ENCODE measurements around the gene FKBP4. TPM values are rescaled to one million over a fixed set of nuclear protein-coding genes. Genes with fewer than 3 reads are reported as not detected.
"Not testable (repeated sequence)": the region's sequence is repeated elsewhere in the genome, so short reads cannot be mapped to it uniquely, and the experiment has no call there.

The FKBP4 gene, protein sequence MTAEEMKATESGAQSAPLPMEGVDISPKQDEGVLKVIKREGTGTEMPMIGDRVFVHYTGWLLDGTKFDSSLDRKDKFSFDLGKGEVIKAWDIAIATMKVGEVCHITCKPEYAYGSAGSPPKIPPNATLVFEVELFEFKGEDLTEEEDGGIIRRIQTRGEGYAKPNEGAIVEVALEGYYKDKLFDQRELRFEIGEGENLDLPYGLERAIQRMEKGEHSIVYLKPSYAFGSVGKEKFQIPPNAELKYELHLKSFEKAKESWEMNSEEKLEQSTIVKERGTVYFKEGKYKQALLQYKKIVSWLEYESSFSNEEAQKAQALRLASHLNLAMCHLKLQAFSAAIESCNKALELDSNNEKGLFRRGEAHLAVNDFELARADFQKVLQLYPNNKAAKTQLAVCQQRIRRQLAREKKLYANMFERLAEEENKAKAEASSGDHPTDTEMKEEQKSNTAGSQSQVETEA
- total RNA-seq (2014; rRNA removed; shearing (Covaris generic)) = 38.9 and 40.6 TPM in 2 replicates

DNA sequence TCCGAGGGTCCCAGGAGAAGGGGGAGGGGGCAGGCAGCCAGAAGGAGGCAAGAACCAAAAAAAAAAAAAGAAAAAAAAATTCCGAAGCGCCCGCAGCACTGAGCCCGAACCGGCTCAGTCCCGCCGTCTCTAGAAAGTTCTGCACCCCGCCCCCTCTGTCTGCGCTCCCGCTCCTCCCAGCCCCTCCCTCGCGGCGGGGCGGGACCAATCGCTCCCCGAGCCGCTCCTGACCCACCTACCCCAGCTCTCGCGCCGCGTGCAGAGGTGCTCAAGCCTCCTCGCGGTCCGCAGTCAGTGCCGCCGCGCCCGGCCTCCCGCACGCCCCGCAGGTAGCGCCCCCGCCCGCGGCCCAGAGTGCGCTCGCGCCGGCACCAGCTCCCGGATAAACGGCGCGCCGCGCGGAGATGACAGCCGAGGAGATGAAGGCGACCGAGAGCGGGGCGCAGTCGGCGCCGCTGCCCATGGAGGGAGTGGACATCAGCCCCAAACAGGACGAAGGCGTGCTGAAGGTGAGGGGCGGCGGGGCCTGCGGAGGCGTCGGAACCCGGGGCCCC, at the start of gene FKBP4:
Gene FKBP4 (plus strand): TSS at position 235 of the 554 bp plus-strand sequence. CDS start 170 bp downstream, at position 405.
- DNase-seq (ENCODE audit: low read depth) = peak; percentile 79

DNA sequence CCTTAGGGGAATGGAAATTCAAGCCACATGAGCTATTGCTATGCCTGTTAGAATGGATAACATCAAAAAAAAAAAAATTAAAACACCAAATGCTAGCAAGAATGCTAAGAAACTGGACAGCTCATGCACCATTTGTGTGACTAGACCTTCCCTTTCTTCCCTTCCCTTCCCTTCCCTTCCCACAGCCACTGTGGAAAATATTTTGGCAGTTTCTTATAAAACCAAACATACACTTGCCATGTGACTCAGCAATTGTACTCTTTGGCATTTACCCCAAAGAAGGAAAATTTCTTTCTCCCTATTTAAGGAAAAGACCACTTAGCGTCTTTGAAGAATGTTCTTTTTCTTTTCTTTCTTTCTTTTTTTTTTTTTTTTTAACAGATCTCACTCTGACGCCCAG, 49.1 kb upstream of the FKBP4 start:
- no peak for DNase-seq (ENCODE audit: low read depth)

DNA sequence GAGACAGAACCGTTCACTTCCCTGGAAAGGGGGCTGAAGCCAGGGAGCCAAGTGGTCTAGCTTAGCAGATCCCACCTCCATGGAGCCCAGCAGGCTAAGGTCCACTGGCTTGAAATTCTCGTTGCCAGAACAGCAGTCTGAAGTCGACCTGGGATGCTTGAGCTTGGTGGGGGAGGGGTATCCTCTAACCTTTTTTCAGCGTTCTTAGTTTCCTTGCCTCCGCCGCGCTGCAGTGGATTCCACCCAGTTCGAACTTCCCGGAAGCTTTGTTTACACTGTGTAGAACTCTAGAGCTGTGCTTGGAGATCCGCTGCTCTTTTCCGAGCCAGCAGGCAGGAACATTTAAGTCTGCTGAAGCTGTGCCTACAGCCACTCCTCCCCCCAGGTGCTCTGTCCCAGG, 45.2 kb upstream of the FKBP4 start:
- DNase-seq (ENCODE audit: low read depth) = no peak

DNA sequence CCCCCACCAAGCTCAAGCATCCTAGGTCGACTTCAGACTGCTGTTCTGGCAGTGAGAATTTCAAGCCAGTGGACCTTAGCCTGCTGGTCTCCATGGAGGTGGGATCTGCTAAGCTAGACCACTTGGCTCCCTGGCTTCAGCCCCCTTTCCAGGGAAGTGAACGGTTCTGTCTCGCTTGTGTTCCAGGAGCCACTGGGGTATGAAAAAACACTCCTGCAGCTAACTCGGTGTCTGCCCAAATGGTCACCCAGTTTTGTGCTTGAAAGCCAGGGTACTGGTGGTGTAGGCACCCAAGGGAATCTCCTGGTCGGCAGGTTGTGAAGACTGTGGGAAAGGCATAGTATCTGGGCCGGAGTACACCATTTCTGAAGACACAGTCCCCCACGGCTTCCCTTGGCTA, 44.6 kb upstream of the FKBP4 start:
- no peak for DNase-seq (ENCODE audit: low read depth)

DNA sequence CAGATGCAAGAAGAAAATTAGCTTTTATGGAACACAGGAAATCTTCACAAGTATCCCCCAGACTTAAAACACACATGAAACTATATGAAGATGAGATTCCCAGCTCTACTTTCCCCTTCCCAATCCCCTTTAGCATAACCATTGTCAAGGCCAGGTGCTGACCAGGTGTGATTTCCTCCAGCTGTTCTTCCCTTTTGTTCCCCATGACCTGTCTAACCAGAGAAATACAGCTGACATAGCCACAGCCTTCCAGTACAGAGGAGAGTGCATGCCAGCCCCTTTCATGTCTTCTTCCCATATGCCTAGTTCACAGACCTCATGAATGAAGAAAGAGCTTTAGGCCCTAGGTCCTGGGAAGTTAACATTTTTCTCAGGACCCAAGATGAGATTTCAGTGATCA, 43.5 kb upstream of the FKBP4 start:
- no peak for DNase-seq (ENCODE audit: low read depth)

DNA sequence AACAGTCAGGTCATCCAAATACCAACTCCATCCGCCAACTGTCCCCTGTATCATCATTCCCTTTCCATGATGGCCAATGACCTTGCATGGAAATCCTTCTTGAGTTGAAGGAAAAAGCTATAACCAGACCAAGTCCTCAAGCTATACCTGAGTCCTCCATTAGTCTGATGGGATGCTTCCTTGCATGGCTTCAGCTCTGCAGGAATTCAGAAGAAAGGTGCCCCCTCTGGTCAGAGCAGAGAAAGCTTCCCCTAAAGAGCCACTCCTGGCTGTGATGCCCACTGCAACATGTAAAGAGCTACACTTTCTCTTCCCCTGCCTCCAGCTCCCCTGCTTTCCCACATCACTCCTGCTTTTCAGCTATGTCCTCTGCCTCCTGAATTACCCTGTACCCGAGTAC, 43.1 kb upstream of the FKBP4 start:
- DNase-seq (ENCODE audit: low read depth) = no peak

DNA sequence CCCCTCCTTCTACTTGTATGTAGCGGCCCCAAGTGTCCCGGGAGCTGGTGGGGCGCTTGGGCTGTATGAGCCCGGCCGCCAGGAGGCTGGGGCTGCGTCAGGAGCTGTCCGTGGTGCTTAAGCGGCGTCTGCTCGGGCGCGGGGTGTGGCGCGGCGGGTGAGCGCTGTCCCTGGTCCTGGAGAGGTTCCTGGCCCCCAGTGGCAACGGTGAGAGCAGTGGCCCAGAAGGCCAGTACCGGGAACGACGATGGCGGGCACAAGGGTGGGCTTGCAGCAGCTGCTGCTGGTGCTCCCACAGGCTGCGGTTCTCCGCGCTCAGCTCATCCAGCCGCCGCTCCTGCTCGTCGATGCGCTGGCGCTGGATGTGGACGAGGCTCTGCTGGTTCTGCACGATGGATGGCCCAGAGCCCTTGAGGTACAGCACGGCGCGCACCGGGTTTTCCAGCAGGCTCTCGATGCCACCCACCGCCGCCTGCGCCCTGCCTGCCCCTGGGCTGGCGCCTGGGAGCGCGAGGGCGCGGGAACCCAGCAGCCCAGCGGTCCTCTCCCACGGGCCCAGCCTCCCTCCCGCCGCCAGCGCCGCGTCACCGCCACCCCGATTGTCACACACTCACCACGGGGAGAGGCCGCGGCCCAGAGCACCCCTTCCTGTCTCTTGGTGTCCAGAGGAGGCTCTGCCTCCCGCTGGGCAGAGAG, 41.9 kb upstream of the FKBP4 start:
- DNase-seq (ENCODE audit: low read depth) = peak; percentile 53

DNA sequence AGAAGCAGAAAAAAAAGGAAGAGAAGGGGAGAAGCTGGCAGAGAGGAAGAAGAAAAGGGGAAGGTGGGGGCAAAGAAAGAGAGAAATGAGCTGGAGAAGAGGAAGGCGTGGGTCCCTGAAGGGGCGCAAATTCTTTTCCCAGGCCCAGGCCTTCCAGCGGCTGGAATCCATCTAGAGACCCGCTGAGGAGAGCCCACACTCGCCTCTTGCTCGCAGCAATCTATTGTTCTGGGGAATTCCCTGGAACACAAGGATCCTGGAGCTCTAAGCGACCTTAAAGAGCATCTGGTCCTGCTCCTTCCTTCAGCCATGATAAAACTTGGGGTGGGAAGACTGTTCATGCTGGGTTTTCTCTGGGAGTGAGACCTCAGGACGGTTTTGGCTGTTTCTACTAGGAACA, 41.2 kb upstream of the FKBP4 start:
- no peak for DNase-seq (ENCODE audit: low read depth)

DNA sequence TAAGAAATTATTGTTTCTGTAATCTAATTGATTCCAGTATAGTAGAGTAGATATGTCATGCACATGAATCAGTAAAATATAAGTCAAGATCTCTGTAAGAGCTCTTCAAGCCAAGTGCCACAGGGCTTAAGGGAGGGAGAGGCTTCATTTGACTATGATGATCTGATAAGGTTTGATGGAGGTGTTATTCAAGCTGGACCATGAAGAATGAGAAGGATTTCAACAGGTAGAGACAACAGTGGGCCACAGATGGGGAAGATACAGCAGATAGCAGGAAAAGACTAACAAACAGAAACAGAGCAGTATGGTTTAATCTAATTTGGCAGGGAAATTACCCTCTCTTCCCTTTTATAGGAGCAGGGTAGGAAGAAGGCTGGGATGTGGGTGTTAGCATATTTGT, 40.6 kb upstream of the FKBP4 start:
- no peak for DNase-seq (ENCODE audit: low read depth)

DNA sequence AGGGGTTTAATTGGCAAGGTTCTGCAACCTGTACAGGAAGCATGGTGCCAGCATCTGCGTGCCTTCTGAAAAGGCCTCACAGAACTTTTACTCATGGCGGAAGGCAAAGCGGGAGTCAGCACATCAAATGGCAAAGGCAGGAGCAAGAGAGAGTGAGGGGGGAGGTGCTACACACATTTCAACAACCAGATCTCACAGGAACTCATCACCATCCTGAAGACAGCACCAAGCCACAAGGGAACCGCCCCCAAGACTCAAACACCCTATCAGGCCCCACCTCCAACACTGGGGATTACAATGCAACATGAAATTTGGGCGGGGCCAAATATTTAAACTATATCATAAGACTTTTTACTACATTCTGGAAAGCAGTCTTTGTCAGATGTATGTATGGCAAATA, 38.0 kb upstream of the FKBP4 start:
- no peak for DNase-seq (ENCODE audit: low read depth)

DNA sequence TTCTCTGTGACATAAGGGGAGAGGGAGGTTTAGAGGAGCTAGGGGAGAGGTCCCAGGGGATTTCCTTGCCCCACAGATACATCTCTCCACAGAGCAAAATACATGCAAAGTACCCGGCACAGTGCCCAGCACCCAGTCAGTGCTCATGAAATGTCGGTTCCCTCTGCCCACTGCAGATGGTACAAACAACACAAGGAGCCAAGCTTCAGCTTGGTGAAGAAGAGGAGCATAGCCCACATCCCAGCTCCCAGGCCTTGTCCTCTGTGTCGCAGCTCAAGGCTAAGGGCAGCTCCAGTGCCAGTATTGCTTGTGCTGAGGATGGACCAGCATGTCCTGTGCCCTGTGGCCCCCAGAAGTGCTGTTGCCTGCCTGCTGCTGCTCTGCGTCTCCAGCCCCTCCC, 35.0 kb upstream of the FKBP4 start:
- DNase-seq (ENCODE audit: low read depth) = no peak

DNA sequence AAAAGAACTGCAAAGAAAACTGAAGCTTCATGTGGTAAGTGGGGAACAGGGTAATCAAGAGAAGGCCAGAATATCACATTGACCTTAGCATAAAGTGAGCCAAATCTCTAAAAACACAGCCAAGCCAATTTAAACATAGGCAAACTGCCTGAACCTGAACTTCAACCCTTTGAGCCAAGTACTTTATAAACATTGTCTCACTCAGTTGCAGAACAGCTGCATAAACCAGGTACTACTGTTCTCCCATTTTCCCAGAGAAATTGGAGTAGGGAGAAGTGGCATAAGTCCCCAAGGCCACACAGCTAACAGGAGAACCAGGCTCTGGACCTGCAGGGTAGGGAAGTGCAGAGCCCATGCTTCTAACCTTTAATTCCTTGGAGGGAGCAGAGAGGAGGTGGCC, 30.4 kb upstream of the FKBP4 start:
- no peak for DNase-seq (ENCODE audit: low read depth)

DNA sequence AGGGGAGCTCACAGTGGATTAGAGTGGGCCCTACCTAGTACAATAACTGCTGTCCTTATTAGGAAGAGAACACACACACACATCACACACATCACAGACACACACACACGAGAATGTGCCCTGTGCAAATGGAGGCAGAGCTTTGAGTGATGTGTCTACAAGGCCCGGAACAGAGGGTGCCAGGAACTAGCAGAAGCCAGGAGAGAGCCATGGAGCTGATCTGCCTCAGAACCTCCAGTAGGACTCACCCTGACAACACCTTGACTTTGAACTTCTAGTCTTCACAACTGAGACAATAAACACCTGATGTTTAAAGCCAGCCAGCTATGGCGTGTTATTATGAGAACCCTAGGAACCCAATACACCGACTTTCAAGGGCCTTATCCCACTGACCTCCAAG, 29.7 kb upstream of the FKBP4 start:
- no peak for DNase-seq (ENCODE audit: low read depth)

DNA sequence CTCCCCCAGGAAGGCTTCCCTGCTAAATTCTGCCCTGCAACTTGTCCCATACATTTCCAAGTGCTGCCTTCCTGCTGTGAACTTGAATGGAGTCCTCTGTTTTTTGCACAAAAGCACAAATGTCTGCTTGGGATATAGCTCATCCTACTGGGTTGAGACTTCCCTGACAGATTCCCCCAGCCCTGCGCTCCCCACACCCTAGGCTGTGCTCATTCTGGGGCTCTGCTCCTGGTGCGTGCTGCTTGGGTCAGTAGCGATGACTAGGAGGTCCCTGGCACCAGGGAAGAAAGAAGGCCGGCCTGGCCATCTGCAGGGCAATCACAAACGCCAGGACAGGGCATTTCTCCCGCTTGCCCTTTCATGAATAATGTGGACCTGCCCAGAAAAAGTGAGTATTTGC, 29.2 kb upstream of the FKBP4 start:
- no peak for DNase-seq (ENCODE audit: low read depth)

DNA sequence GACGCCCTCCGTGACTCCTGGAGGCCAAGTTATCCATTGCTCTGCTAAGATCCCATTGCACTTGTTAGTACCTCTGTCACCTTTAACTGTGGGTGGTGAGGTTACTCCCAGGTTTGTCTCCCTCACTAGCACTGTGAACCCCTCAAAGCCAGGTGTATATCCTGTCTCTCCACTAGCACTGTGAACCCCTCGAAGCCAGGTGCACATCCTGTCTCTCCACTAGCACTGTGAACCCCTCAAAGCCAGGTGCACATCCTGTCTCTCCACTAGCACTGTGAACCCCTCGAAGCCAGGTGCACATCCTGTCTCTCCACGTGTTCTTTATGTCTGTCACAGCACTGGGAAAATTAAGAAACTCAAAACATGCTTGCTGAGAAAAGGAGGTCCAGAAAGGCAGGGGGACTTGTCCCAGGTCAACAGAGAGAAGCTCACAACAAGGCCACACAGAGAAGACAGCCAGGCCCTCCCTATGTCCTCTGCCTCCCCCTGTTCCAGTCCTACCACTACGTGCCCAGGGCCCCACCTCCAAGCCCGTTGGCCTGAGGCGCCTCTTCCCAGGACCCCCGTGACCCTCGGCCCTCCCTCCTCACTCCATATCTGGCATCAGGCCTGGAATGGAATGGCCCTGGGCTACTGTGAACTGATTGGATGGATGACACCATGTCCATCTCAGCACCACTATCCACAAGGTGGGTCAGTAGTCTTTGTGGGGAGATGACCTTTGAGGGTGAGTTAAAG, 26.4 kb upstream of the FKBP4 start:
- DNase-seq (ENCODE audit: low read depth) = no peak

DNA sequence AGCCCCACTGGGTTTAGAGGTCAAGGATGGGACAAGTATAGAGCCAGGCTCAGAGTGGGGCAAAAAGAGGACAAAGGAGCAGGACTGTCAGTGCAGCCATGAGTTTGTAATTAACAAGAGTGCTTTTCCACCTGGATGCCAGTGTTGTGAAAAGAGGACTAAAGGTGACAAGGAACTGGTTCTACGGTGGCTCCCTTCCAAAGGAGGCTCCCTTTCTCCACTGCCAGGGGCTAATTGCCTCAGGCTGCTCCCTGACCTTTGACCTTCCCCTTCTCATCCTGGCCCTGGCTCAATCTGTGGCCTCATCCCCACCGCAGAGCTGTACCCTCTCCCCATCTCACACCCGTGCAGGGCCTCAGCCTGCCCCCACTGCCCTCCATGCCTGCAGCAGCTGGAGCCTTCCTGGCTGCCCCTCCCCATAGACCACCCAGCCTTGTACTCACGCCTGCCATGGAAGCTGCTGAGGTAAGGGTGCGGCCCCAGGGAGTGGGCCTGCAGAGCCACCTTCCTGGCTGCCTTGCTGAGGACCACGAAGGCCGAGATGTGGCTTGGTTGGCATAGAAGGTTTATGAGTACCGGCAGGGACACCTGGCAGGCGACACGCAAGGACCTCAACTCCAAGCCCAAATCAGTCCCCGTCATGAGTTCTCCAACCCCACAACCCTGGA, 24.8 kb upstream of the FKBP4 start:
- DNase-seq (ENCODE audit: low read depth) = no peak

DNA sequence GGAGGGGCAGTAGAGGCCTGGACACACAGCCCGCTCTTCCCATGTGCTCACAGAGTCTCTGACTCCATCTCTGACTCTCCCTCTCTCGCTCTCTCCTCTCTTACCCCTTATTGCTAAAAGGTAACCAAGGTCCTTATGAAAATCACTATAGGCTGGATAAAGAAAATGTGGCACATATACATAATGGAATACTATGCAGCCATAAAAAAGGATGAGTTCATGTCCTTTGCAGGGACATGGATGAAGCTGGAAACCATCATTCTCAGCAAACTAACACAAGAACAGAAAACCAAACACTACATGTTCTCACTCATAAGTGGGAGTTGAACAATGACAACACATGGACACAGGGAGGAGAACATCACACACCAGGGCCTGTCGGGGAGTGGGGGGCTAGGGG, 24.2 kb upstream of the FKBP4 start:
- not testable (repeated sequence) for DNase-seq (ENCODE audit: low read depth)

DNA sequence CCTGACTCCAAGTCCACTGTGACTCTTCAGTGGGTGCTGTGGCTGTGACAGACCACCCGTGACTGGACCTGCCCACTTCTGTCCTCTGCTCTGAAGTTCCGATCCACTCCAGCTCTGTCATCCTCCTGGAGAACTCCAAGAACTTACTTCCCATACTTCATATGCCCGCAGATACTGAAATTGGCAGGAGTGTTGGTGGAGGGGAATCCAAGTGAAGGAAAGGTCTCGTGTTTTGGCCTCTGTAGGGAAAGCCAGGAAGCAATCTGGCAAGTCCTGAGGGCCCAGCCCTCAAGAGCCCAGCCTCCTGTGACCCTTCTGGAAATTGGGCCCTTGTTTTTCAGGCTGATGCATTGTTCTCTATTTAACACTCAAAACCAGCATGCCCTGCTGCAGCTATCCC, 22.4 kb upstream of the FKBP4 start:
- no peak for DNase-seq (ENCODE audit: low read depth)

DNA sequence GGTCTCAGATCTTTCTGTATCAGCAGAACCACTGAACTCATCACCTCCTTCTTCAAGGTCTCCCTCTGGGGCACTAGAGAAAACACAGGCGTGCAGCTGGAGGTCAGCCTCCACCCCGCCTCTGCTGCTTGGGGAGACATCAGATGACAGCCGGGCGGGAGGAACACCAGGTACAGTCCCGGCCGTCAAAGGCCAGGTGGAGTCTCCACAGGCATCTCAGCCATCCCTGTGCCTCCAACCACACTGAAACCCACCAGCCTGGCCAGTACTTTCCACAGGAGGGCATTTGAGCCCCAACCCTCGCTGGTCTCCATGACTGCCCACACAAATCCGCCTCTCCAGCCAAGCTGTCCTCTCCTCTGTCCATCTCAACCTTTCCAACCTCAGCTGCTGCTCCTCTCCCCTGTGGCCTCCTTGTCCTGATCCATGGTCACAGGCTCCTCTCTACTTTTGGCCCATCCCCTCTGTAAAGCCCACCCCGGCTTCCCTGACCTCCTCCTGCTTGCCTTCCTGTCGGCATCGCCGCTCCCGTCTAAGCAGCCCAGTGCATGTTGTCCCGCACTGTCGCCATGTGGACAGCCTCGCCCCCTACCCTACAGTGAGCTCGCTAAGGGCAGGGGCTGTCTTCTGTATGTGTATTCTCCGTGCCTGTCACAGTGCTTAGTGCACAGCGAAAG, 21.4 kb upstream of the FKBP4 start:
- no peak for DNase-seq (ENCODE audit: low read depth)

DNA sequence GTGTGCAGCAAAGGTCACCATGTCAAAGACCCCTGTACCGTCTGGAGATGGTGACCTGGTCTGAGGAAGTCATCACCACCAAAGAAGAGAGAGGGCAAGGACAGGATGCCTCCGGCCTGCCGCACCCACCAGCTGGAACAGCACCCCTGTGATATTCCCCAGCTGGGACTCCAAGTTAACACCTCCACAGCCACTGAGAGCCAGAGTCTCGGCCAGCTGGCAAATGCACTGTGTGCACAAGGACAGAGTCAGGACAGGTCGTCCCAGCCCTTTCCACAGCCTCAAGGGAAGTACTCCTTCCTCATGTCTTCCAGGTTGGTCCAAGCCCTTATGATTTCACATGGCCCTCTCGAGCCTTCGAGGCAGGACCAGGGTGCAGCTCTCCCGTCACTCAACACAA, 19.3 kb upstream of the FKBP4 start:
- no peak for DNase-seq (ENCODE audit: low read depth)

DNA sequence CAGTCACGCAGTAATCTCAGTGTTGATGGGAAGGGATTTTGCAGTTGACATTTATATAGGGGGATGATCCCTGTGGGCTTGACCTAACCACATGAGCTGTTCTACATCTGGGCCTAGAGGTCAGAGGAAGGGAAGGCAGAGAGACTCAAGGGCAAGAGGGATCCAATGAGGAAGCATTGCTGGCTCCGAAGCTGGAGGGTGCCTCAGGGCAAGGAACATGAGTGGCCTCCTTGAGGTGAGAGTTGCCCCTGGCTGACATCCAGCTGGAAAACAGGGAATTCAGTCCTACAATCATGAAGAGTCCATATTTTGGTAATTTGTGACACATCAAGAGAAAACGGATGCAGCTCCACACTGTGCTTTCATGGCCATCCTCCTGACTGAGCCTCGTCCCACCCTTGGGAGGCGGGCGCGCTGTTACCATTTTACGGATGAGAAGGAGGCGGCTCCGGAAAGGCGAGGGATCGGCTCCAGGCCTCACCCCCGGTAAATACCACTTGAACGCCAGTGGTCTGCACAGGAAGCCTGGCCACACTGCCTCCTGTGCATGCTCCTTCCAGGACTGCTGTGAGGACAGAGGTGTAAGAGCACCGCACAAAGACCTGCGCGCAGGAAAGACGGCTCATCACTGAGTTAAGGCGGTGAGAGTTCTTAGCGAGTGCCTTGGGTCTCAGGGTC, 18.5 kb upstream of the FKBP4 start:
- DNase-seq (ENCODE audit: low read depth) = no peak
